Dermis blood vessel endothelial cell (primary cell): ENCODE data around the gene ANGPT4. TPM values are rescaled to one million over a fixed set of nuclear protein-coding genes. Genes with fewer than 3 reads are reported as not detected.

ENCODE experiments used
- DNase-seq: peaks from one replicate; pipeline ENCODE4 v3.0.0; 2010
- total RNA-seq: library from RNA; depleted of rRNA; stranded (reverse); fragments of >200 nt; gene quantifications from 2 replicates; pipeline ENCODE4 v1.2.3, GENCODE V29; 2014

Gene ANGPT4
- total RNA-seq, 1 donor from 2014 or later = not detected

DNA sequence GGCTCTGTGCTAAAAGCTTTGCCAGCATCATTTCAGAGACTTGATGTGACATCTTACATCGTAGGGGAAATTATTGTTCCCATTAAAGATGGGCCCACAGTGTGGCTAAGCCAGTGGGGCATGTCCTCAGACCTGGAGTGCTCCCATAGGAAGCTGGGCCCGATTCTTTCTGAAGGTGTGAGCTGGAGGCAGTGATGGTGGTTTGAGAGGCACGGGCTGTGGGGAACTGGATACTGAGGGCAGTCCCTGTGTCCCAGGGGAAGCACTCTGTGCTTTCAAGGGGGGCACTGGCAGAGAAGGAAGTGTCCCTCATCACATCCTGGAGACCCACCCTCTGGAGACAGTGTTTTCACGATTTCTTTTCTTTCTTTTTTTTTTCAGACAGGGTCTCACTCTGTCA, 91.2 kb downstream of the ANGPT4 start:
- DNase-seq = no peak

GRCh38 chr20:824490-824889, 91.6 kb downstream of the ANGPT4 start:
- no peak for DNase-seq

- DNase-seq = no peak
Measured at GRCh38 chr20:823574-823902, 92.6 kb downstream of the ANGPT4 start.

- no peak for DNase-seq
Measured at GRCh38 chr20:822651-823573, 93.2 kb downstream of the ANGPT4 start.

GRCh38 chr20:821731-822065, 94.4 kb downstream of the ANGPT4 start:
- no peak for DNase-seq

GRCh38 chr20:821046-821730, 94.9 kb downstream of the ANGPT4 start:
- DNase-seq = no peak

DNA sequence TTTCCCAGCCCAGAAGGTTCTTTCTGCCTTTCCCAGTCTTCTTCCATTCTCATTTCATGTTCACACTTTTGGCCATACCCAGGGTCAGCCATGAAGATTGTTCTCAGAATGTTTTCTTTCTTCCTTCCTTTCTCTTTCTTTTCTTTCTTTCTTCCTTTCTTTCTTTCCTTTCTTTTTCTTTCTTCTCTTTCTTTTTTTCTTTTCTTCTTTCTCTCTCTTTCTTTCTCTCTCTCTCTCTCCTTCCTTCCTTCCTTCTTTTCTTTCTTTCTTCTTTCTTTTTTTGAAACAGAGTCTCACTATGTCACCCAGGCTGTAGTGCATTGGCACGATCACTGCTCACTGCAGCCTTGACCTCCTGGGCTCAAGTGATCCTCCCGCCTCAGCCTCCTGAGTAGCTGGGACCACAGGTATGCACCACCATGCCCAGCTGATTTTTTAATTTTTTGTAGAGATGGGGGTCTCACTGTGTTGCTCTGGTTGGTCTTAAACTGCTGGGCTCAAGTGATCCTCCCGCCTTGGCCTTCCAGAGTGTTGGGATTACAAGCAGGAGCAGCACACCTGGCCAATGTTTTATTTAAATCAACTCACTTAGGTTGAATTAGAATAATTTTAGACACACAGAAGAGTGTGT, 95.7 kb downstream of the ANGPT4 start:
- DNase-seq = no peak

Other genes with a start within 250 kb of the ANGPT4 start
- not detected in 2 replicates for gene SCRT2, start 240.5 kb downstream of the ANGPT4 start, total RNA-seq
- gene SLC52A3, start 147.8 kb downstream of the ANGPT4 start, total RNA-seq = 0.23 TPM in 1 of 2 replicates, not detected in the other
- 2.7 and 2.9 TPM in 2 replicates for gene FAM110A, start 82.6 kb downstream of the ANGPT4 start, total RNA-seq
- not detected in 2 replicates for gene RSPO4, start 86.0 kb upstream of the ANGPT4 start, total RNA-seq
- 32.7 and 65.0 TPM in 2 replicates for gene PSMF1, start 202.3 kb upstream of the ANGPT4 start, total RNA-seq